ENCODE data around the gene GABRB3. TPM values are rescaled to one million over a fixed set of nuclear protein-coding genes. Genes with fewer than 3 reads are reported as not detected.
A peak's percentile ranks its signal among the peaks of the same experiment; 100 is the strongest.

The GABRB3 gene
- total RNA-seq, 2 donors from 2014 or later, result 26.1 to 56.8 TPM

DNA sequence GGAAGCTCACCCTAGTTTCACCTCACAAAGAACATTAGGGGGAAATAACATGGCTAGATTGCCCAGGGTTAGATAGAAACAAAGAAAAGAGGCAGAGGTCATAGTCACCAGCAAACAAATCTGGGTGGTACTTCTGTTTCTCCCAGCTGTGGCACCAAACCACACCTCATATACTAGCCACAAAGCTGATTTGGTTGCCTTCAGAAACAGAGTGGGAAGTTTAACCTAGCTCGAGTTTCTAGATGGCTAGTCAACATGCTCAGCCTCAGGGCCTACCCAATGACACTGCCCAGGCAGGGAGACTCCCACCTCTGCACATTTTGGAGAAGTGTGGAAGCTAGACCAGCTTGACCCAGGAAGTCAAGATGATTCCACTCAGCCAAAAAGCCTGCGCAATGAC, 174.2 kb downstream of the GABRB3 start:
- ATAC-seq (no peak), DNase-seq (no peak)
- intact Hi-C loops (cut with DNase I), result no loop called here

DNA sequence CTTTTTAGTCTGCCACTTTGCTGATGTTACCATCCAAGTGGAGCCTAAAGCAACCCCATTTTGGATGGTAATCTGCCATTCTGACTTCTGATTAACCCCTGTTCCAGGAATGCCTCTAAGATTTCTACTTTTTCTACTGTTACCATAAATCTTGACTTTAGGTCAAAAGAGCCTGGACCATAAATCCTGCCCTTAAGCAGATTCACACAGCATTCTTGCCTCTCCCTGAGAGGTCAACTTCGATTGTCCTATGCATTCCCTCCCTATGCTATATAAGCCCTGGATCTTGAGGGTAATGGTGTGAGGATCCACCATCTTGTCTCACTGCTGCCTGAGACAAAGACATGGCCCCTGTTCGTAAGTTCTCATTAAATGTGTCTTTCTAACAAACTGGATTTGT, 177.3 kb downstream of the GABRB3 start:
- no peak for ATAC-seq
- DNase-seq, result no peak
- intact Hi-C loops (cut with DNase I), result no loop called here

DNA sequence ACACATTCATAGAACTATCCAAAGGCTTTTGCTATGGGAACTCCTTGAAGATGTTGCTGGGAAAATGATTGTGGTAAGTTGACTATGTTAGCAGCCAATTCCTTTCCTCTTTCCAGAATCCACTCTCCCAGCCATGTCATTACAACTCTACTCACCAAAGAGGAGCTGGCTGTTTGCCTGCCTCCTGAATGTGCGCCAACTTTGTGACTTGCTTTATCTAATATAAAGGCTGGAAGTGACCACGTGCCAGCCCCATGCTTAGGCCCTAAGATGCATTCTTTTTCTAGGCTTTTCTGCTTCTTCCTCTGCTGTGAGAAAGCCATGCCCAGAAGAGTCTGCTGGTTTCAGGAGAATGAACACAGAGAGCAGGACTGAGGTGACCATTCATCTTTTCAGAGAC, 182.2 kb downstream of the GABRB3 start:
- ATAC-seq (peak in 1 of 2 donors; percentile 23), DNase-seq (no peak)
- intact Hi-C loops (cut with DNase I), result no loop called here

DNA sequence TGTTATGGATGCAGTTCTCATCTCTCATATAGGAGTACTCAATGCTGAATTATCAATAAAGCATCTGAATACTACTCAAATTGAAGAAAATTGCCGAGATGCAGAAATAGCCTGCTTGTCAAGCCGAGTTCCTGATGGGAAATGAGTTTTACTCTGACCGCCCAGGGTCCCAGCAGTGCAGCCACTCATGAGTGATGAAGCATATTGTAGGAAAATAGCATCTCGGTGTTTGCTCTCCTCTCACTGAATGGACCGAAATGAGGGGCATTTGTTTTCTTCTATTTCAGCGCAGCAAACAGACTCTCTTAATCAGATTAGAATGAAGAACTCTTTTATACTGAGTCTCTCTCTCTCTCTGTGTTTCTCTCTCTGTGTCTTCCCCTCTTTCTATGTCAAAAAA, 190.0 kb downstream of the GABRB3 start:
- intact Hi-C loops (cut with DNase I), result no loop called here
- no peak for ATAC-seq
- DNase-seq, result no peak

DNA sequence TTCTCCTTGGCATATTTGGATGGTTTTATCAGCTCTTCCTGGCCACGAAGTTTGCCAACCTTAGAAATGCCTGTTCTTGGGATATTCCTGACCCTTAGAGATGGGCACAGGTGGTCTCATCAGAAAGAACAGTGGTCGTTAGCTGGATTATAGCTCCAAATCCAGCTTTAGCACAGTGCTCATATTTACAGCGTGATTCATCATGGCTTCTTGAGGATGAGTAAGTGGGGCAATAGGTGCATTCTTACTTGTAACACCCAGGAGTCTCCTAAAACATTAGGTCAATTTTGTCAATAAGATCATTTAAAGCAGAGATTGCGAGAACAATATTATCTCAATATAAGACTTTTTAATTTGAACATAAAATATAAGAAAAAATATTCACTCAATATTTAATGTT, 191.9 kb downstream of the GABRB3 start:
- no peak for DNase-seq
- ATAC-seq, result no peak
- intact Hi-C loops (cut with DNase I), result no loop called here

DNA sequence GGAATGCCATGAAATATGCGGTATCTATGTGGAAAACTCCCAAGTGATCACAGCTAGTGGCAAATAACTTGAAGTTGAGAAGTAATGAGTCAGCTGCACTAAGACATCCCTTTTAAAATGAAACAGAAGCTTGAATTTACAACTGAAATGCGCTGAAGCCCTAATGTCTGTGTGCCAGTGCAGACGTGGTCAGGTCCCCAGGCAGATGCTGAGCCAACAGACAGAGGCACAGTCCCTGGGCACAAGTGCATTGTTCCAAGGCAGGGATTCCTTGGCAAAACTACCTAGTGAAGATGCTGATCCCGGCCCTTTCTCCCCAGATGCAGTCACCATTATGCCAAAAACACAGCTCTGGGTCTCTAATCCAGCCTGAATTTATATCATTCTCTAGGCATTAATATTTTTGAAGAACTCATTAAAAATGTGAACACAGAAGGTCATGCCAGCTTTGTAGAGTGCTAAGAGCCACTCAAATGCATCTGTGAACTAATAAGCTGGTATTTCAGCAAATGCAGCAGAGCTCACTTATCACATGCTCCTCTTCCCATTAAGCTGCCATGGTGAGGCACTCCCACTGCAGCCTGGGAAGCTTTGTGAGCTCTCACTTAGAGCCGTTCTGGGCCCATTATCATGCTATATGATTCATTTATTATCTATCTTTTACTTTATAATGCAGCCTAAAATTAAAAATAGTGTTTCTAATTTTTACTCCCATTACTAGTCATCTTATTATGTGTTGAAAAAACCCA, 200.1 kb downstream of the GABRB3 start:
- intact Hi-C loops (cut with DNase I), result no loop called here
- DNase-seq (no peak), ATAC-seq (no peak)

DNA sequence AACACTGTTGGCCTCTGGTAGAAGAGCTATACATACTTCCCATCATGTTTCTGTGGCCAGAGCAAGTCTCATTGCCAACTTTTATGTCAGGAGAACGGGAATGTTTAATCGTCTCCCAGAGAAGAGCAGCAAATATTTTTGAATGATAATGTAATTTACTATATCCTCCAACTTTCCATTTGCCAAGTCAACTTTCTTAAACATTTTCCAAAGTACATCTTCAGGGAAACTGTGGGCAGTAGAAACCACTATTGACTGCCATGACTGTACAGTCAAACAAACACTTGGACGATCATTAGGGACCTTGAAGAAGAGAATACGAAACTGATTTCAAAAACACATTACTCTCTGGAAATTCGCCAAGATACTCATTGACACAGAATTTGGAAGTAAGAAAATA, 201.5 kb downstream of the GABRB3 start:
- intact Hi-C loops (cut with DNase I), result no loop called here
- no peak for ATAC-seq
- no peak for DNase-seq

DNA sequence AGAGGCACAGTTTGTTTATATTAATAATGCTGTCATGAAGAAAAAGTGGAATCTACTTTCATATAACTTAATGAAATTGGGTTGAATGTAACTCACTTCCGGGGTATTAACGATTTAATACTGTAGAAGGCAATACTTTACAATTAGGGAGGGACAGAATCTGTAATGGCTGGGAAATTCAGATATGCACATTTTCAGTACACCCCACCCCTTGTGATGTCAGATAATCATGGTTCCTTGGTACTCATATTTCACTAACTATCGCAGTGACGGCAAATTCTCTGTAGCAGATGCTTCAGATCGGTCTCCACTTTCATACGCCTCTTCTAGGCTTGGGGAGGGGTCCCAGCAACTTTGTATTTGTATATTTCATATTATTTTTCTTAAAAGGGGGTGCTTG, 207.3 kb downstream of the GABRB3 start:
- ATAC-seq, result no peak
- intact Hi-C loops (cut with DNase I), result no loop called here
- DNase-seq, result no peak

DNA sequence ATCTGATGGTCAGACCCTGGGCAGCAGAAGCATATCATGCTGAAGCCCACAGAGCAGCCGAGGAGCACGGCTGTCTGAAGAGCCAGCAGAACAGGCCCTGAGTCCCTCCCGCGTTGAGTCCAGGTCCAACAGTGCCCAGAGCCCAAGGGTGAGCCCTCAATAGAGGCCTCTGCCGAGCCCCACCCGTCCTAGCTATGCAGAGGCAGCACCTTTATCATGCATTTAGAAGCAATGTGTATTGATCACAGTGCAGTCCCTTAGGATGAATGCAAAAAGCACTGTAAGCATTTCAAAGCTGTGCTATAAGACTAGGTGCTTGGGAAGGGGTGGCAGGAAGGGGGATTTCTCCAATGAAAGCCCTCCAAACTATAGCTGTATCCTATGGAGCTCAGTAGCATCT, 208.5 kb downstream of the GABRB3 start:
- no peak for DNase-seq
- no peak for ATAC-seq
- intact Hi-C loops (cut with DNase I), result loop anchor here in 1 of 2 donors (5.0 kb wide), 1 partner anchor 48 kb away; no protein-coding TSS in a partner anchor

DNA sequence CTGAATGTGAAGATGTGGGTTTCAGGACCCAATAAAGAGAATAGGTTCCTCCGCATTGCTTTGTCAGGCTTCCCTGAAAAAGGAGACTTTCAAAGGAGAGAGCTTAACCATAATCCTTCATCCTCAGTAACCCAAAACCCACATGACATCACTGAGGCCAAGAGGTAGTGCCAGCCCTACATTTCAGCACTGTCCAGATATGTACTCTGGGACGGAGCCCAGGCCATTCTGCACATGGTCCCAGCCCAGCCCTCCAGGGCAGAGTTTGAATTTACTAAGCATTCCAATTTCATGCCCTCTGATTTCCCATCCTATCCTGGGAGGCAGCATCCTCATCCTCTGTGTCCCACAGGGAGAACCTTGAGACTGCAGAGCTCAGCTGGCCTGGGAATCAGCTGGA, 210.5 kb downstream of the GABRB3 start:
- DNase-seq (no peak), ATAC-seq (peak; percentile 76 to 85)
- intact Hi-C loops (cut with DNase I), result loop anchor here in 1 of 2 donors (5.0 kb wide), 1 partner anchor 50 kb away; no protein-coding TSS in a partner anchor

DNA sequence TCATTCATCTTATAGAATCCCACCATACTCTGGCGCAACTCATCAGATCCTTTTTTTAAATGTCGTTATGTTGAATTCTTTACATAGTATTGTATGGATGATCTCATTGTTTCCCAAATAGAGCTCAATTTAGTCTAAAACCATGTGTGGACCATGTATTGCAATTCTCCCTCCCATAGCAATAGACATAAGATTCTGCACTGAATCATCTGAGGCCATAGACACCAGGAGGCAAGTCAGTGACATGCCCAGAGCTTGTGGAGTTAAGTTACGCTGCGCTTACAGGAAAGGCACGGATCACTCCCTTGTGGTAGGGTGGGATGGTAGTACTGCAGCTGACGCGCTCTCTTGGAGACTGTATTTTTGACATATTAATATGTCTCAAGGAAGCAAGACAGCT, 211.0 kb downstream of the GABRB3 start:
- ATAC-seq, result peak in 1 of 2 donors; percentile 15
- intact Hi-C loops (cut with DNase I), result loop anchor here in 1 of 2 donors (5.0 kb wide), 1 partner anchor 50 kb away; no protein-coding TSS in a partner anchor
- DNase-seq, result no peak

DNA sequence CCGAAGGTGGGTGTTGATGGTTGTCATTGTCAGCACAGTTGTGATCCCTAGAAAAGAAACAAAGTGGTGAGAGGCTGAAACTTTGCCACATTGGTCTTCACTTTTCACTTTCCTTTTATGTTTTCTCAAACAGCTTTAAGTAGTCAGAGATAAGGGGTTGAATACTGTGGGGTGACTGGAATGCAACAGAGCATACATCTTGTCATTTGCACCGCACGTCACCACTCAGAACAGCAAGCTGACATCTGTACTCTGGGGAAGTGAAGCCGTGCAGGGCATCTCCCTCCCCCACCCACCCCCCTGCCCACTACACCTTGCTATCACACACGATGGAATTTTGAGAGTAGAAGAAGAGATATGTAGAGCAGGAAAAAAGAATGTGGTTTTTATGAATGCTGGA, 211.7 kb downstream of the GABRB3 start:
- ATAC-seq, result peak; percentile 92 to 93
- peak; percentile 35 for DNase-seq
- intact Hi-C loops (cut with DNase I), result loop anchor here in 1 of 2 donors (5.0 kb wide), 1 partner anchor 51 kb away; no protein-coding TSS in a partner anchor

DNA sequence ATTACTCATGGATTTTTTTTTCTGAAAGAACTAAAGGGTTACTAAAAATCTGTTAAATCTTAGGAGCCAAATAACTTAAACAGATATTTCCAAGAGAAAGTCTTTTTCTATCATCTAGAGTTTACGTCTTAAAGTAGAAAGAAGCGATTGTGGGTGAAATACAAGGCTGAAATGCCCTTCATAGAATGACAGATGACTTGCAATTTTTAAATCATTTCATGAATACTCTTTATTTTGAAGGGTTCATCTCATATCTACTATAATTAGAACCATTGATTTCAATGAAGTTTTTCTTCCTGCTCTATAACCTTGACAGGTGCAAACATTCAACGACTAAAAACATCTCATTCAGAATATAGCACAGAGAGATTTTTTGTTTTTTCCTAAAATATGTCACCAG, 217.0 kb downstream of the GABRB3 start:
- intact Hi-C loops (cut with DNase I), result no loop called here
- DNase-seq (no peak), ATAC-seq (no peak)

DNA sequence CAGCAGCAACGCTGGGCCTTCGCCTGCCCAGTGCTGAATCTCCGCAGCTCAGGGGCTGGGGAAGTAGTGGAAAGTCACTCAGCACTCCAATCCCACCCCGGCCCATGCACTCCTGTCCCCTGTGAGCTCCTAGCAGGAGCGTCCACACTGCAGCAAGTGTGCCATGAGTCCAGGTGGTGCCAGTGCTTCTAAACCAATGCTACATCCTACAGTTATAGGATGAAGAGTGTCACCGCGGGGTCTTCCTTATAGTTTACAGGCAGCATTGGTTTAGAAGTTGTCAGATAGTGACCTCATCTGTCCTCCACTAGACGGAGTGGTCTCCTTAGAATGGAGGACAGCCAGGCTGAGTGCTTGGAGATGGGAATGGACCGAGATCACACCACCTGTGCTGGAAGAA, 221.4 kb downstream of the GABRB3 start:
- intact Hi-C loops (cut with DNase I), result no loop called here
- peak in 1 of 2 donors; percentile 17 for ATAC-seq
- no peak for DNase-seq

DNA sequence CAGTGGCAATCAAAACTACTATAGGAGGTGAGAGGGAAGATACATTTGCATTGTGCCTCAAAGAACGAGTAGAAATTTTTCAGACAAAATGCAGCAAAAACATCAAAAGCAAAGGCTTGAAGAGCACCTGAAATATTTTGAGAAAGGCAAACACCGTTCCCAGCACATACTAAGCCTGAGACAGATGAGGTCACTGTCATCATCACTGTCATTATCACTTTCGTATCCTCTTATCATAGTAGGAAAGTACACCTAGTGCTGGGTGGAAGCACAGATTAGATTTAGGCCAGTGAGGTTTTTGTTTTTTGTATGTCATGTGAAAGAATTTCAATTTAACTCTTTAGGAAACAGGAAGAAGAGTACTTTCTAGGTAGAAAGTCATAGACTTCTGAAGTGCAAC, 222.0 kb downstream of the GABRB3 start:
- ATAC-seq (peak in 1 of 2 donors; percentile 61), DNase-seq (no peak)
- intact Hi-C loops (cut with DNase I), result no loop called here

DNA sequence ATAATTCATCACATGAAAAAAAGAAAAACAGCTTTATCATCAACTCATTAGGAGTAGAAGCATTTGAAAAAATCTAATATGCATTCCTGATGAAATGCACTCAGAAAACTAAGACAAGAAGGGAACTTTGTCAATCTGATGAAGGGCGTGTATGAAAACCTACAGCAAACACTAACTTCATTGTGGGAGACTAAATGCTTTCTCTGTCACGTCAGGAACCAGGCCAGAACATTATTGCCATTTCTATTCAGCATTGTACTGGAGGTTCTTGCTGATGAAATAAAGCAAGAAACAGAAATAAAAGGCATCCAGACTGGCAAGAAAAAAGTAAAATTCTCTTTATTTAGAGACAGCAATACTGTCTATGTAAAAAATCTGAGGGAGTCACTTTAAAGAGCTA, 235.2 kb downstream of the GABRB3 start:
- ATAC-seq, result no peak
- intact Hi-C loops (cut with DNase I), result no loop called here

DNA sequence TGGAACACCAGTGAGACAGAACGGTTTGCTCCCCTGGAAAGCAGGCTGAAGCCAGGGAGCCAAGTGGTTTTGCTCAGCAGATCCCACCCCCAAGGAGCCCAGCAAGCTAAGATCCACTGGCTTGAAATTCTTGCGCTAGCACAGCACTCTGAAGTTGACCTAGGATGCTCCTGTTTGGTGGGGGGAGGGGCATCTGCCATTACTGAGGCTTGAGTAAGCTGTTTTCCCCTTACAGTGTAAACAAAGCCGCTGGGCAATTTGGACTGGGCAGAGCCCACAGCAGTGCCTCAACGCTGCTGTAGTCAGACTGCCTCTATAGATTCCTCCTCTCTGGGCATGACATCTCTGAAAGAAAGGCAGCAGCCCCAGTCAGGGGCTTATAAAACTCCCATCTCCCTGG, 241.4 kb downstream of the GABRB3 start:
- intact Hi-C loops (cut with DNase I), result no loop called here
- no peak for ATAC-seq
- no peak for DNase-seq

More for the DNA sequence above, 235.2 kb downstream of the GABRB3 start:
- no peak for DNase-seq

DNA sequence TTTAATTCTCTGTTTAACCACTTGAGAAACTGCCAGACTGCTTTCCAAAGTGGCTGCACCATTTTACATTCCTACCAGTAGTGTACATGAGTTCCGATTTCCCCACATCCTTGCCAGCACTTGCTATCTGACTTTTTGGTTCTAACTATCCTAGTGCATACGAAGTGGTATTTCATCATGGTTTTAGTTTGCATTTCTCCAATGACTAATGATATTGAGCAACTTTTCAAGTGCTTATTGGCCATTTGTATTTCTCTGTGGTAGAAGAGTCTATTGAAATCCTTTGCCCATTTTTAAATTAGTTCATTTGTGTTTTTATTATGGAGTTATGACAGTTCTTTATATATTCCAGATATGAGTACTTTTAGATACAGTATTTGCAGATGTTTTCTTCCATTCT, 247.8 kb downstream of the GABRB3 start:
- ATAC-seq (no peak), DNase-seq (no peak)
- intact Hi-C loops (cut with DNase I), result no loop called here

DNA sequence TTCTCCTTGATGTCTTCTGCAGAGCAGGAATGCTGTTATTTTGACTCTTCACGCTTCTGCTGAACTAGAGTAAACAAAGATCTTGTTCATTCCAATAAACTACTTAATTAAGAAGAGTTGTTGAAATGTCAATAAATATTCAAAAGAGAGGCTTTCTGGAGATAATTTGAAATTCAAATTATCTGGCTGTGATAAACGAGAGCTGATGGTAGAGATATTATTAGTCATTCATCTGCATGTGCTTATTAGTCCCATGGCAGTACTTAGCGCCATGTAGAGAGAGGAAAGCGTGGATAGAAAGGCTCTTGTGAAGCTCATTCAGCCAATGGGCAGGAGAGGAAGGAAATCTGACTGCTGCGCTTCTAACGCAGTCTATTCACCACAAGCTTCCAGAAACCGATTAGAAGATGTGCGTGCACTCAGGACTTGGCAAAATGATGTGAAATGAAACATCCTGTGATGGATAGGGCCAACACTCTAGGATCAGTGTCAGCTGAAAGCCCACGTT, 251.1 kb downstream of the GABRB3 start:
- ATAC-seq (peak in 1 of 2 donors; percentile 34), DNase-seq (no peak)
- intact Hi-C loops (cut with DNase I), result no loop called here

DNA sequence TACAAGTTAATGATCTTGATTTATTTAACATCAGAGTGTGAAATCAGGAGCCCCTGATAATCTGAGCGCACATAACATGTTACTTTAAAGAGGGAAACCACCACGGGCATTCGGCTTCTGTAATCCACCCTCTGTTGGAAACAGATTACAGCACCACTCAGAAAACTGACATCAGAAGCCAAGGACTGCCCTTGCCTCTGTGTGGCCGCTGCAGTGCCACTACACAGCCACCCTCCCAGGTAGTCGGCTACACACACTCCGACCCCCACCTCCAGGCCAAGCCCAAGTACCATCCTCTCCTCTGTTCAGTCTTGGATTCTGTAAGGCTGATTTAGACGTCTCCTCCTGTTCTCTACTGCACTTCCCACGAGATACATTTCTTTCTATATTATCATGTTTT, 251.7 kb downstream of the GABRB3 start:
- intact Hi-C loops (cut with DNase I), result no loop called here
- ATAC-seq (peak; percentile 59 to 70), DNase-seq (no peak)

DNA sequence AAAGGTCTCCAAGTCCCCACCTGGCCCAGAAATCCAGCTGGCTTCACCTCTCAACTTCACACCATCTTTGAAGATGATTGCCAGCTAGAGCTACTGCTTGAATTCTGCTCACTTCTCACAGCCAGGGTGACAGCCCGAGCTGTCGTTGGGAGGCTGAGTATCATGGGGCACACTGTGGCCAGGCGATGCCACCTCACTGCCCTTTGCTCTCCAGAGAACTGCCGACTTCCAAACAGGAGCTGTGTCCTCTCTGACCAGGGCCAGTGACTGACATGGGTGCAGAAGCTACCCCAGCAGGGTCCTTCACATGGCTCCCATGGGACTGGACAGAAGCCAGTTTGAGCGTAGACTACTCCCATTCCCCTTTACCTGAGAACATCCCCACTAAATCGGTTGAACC, 254.0 kb downstream of the GABRB3 start:
- intact Hi-C loops (cut with DNase I), result no loop called here
- no peak for DNase-seq

More for the DNA sequence above, 254.0 kb downstream of the GABRB3 start:
- peak in 1 of 2 donors; percentile 33 for ATAC-seq
